ENCODE data around the gene SERPING1. TPM values are rescaled to one million over a fixed set of nuclear protein-coding genes. Genes with fewer than 3 reads are reported as not detected.

Gene SERPING1
- polyA plus RNA-seq, 1 experiment: 15.2 TPM

GRCh38 chr11:57616595-57616994 is 19.1 kb downstream of the SERPING1 start:
- POLR2A ChIA-PET: interaction anchor here (0.5 to 0.7 kb wide), 2 partner anchors 77 to 117 kb away, joined by 3 to 5 read pairs; no protein-coding TSS in a partner anchor
- no peak for DNase-seq (ENCODE audit: low read depth, low spot score)
- H3K9me3 ChIP-seq (ENCODE audit: control insufficient read depth, insufficient read depth, low read length): peaks cover 6% of the 10 kb centered on the region
- H3K4me3 ChIP-seq (ENCODE audit: low read depth, low read length): no peak overlapping the region
- CTCF ChIA-PET: interaction anchor here (0.5 kb wide), 1 partner anchor 15 kb away, joined by 5 read pairs; no protein-coding TSS in a partner anchor
- peaks cover 8% of the 10 kb centered on the region for H3K27me3 ChIP-seq (ENCODE audit: control insufficient read depth, insufficient read depth, low read length)
- no peak overlapping the region for H3K27ac ChIP-seq (ENCODE audit: low read depth, low read length)
- TF ChIP-seq CTCF (IDR thresholded peaks at IDR 0.05; ENCODE audit: low read depth, low read length): no peak

DNA sequence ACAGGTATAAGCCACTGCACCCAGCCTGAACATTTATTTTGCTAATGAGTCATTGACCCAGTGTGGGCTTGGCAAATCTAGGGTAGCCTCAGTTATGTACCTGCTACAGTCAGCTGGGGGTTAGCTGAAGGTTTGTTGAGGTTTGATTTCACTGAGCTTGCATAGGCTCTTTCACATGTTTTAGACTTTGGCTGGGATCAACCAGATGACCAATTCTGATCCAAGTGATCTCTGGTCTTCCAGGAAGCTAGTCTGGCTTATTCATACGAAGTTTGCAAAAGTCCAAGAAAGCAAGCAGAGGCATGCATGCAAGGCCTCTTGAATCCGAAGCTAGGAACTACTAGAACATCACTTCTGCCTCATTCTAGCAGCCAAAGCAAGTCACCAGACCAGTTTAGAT is 21.0 kb downstream of the SERPING1 start:
- H3K9me3 ChIP-seq (ENCODE audit: control insufficient read depth, insufficient read depth, low read length): peaks cover 6% of the 10 kb centered on the region
- no peak for TF ChIP-seq CTCF (IDR thresholded peaks at IDR 0.05; ENCODE audit: low read depth, low read length)
- H3K4me3 ChIP-seq (ENCODE audit: low read depth, low read length): no peak overlapping the region
- DNase-seq (ENCODE audit: low read depth, low spot score): no peak
- ChIA-PET CTCF (interaction anchor here (1.3 to 1.5 kb wide), 2 partner anchors 23 to 26 kb away, joined by 3 to 4 read pairs; no protein-coding TSS in a partner anchor), POLR2A (no interaction called here)
- peaks cover 8% of the 10 kb centered on the region for H3K27me3 ChIP-seq (ENCODE audit: control insufficient read depth, insufficient read depth, low read length)
- H3K27ac ChIP-seq (ENCODE audit: low read depth, low read length): no peak overlapping the region

- H3K9me3 ChIP-seq (ENCODE audit: control insufficient read depth, insufficient read depth, low read length): peaks cover 6% of the 10 kb centered on the region
- DNase-seq (ENCODE audit: low read depth, low spot score): no peak
- H3K27ac ChIP-seq (ENCODE audit: low read depth, low read length): no peak overlapping the region
- CTCF ChIA-PET: interaction anchor here (1.3 to 2.5 kb wide), 3 partner anchors 22 to 52 kb away, joined by 3 to 9 read pairs (median 3); partner anchors contain the start of gene UBE2L6
- peaks cover 8% of the 10 kb centered on the region for H3K27me3 ChIP-seq (ENCODE audit: control insufficient read depth, insufficient read depth, low read length)
- POLR2A ChIA-PET: no interaction called here
- 0 out of 2 replicates have a peak, but pooled peaks have one; percentile 14 for TF ChIP-seq CTCF (IDR thresholded peaks at IDR 0.05; ENCODE audit: low read depth, low read length)
- H3K4me3 ChIP-seq (ENCODE audit: low read depth, low read length): no peak overlapping the region
These were observed 21.8 kb downstream of the SERPING1 start for GRCh38 chr11:57619331-57619730.

DNA sequence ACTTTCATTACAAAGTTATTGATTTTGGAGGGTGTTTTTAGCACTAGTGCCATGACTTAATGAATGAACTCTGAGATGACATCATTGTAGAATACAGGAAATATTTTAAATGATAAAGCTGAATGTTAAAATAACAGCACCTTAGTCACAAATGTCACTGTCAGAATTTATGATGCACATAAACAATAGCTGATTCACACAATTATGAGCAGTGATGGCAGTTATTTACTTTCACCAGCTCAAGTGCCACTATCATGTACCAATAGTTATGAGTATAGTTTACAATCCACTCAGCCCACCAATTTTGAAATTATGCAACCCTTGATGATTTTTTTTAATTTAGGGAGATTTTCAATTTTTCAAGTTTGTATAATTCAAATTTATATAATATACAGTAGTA is 23.0 kb downstream of the SERPING1 start:
- H3K27me3 ChIP-seq (ENCODE audit: control insufficient read depth, insufficient read depth, low read length): peaks cover 3% of the 10 kb centered on the region
- H3K4me3 ChIP-seq (ENCODE audit: low read depth, low read length): no peak overlapping the region
- POLR2A ChIA-PET: no interaction called here
- CTCF ChIA-PET: interaction anchor here (1.0 to 2.5 kb wide), 3 partner anchors 20 to 53 kb away, joined by 3 to 9 read pairs (median 3); partner anchors contain the start of gene UBE2L6
- no peak for DNase-seq (ENCODE audit: low read depth, low spot score)
- TF ChIP-seq CTCF (IDR thresholded peaks at IDR 0.05; ENCODE audit: low read depth, low read length): no peak
- H3K27ac ChIP-seq (ENCODE audit: low read depth, low read length): no peak overlapping the region
- H3K9me3 ChIP-seq (ENCODE audit: control insufficient read depth, insufficient read depth, low read length): peaks cover 6% of the 10 kb centered on the region

DNA sequence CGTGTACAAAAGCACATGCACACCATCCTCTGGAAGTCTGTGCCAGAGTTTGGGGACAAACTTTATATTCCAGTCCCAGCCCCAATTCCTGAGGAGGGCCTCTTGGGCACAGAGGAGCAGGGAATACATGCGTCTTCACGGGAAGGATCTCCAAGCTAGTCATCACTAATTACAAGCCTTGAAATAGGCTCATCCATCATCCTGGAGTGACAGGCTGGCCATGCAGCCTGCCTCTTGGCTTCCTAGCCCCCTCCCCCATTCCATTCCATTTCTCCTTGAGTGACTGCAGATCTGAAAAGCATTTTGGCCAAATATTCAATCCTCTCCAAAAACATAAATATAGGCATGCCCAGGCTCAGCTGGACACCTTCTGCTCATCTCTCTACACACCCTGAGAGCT is 24.8 kb downstream of the SERPING1 start:
- no peak overlapping the region for H3K4me3 ChIP-seq (ENCODE audit: low read depth, low read length)
- ChIA-PET CTCF (interaction anchor here (0.8 kb wide), 1 partner anchor 22 kb away, joined by 8 read pairs; no protein-coding TSS in a partner anchor), POLR2A (no interaction called here)
- H3K27me3 ChIP-seq (ENCODE audit: control insufficient read depth, insufficient read depth, low read length): no peaks in the 10 kb centered on the region
- TF ChIP-seq CTCF (IDR thresholded peaks at IDR 0.05; ENCODE audit: low read depth, low read length): no peak
- peaks cover 6% of the 10 kb centered on the region for H3K9me3 ChIP-seq (ENCODE audit: control insufficient read depth, insufficient read depth, low read length)
- no peak for DNase-seq (ENCODE audit: low read depth, low spot score)
- no peak overlapping the region for H3K27ac ChIP-seq (ENCODE audit: low read depth, low read length)

Data from AG04450 (cell line).